ENCODE measurements around the gene IFRD2.
A peak's percentile ranks its signal among the peaks of the same experiment; 100 is the strongest.
"Not testable (repeated sequence)": the region's sequence is repeated elsewhere in the genome, so short reads cannot be mapped to it uniquely, and the experiment has no call there.

IFRD2 gene

GRCh38 chr3:50274371-50275104, 17.7 kb downstream of the IFRD2 start:
- no peak overlapping the region for H3K4me3 ChIP-seq (ENCODE audit: low read depth in 1 of 2, low read length in 2 of 2)

GRCh38 chr3:50273689-50274065, 18.6 kb downstream of the IFRD2 start:
- peak overlapping the region in 1 of 2 donors; percentile 43 for H3K9ac ChIP-seq (ENCODE audit: low read depth in 1 of 2, low read length in 2 of 2)
- H3K4me3 ChIP-seq (ENCODE audit: low read depth in 1 of 2, low read length in 2 of 2) = peak overlapping the region in 1 of 2 donors; percentile 44
- H3K36me3 ChIP-seq (ENCODE audit: control insufficient read depth in 1 of 2, insufficient read depth in 2 of 2, low read length in 2 of 2) = peaks cover 0 to 8% of the 10 kb centered on the region in 2 donors
- no peak overlapping the region for H3K27ac ChIP-seq (ENCODE audit: low read depth, low read length)
- no peaks in the 10 kb centered on the region for H3K9me3 ChIP-seq (ENCODE audit: control insufficient read depth in 1 of 2, low read length in 2 of 2)
- peaks cover 4 to 6% of the 10 kb centered on the region in 2 donors for H3K27me3 ChIP-seq (ENCODE audit: control insufficient read depth in 1 of 2, insufficient read depth in 2 of 2, low read length in 2 of 2)
- peaks cover 31 to 50% of the 10 kb centered on the region in 2 donors for H3K4me1 ChIP-seq (ENCODE audit: control insufficient read depth in 1 of 2, insufficient read depth in 2 of 2, low read length in 2 of 2)

More at GRCh38 chr3:50274371-50275104, 17.7 kb downstream of the IFRD2 start:
- Histone ChIP-seq H3K27ac (ENCODE audit: low read depth, low read length) (no peak overlapping the region), H3K4me1 (ENCODE audit: control insufficient read depth in 1 of 2, insufficient read depth in 2 of 2, low read length in 2 of 2) (peaks cover 29 to 44% of the 10 kb centered on the region in 2 donors), H3K36me3 (ENCODE audit: control insufficient read depth in 1 of 2, insufficient read depth in 2 of 2, low read length in 2 of 2) (peaks cover 0 to 8% of the 10 kb centered on the region in 2 donors), H3K9me3 (ENCODE audit: control insufficient read depth in 1 of 2, low read length in 2 of 2) (no peaks in the 10 kb centered on the region), H3K27me3 (ENCODE audit: control insufficient read depth in 1 of 2, insufficient read depth in 2 of 2, low read length in 2 of 2) (peaks cover 4 to 6% of the 10 kb centered on the region in 2 donors), H3K9ac (ENCODE audit: low read depth in 1 of 2, low read length in 2 of 2) (peak overlapping the region in 1 of 2 donors; percentile 43)

- no peaks in the 10 kb centered on the region for H3K9me3 ChIP-seq (ENCODE audit: control insufficient read depth in 1 of 2, low read length in 2 of 2)
- peak overlapping the region; percentile 44 to 58 for H3K4me3 ChIP-seq (ENCODE audit: low read depth in 1 of 2, low read length in 2 of 2)
- peak overlapping the region; percentile 45 to 52 for H3K9ac ChIP-seq (ENCODE audit: low read depth in 1 of 2, low read length in 2 of 2)
- H3K27me3 ChIP-seq (ENCODE audit: control insufficient read depth in 1 of 2, insufficient read depth in 2 of 2, low read length in 2 of 2) = peaks cover 4 to 6% of the 10 kb centered on the region in 2 donors
- H3K4me1 ChIP-seq (ENCODE audit: control insufficient read depth in 1 of 2, insufficient read depth in 2 of 2, low read length in 2 of 2) = peaks cover 36 to 55% of the 10 kb centered on the region in 2 donors
- no peak overlapping the region for H3K27ac ChIP-seq (ENCODE audit: low read depth, low read length)
- H3K36me3 ChIP-seq (ENCODE audit: control insufficient read depth in 1 of 2, insufficient read depth in 2 of 2, low read length in 2 of 2) = peaks cover 0 to 6% of the 10 kb centered on the region in 2 donors
Observed at GRCh38 chr3:50272911-50273688, 19.1 kb downstream of the IFRD2 start.

- peaks cover 42 to 61% of the 10 kb centered on the region in 2 donors for H3K4me1 ChIP-seq (ENCODE audit: control insufficient read depth in 1 of 2, insufficient read depth in 2 of 2, low read length in 2 of 2)
- H3K9ac ChIP-seq (ENCODE audit: low read depth in 1 of 2, low read length in 2 of 2); H3K9me3 ChIP-seq (ENCODE audit: control insufficient read depth in 1 of 2, low read length in 2 of 2); H3K27me3 ChIP-seq (ENCODE audit: control insufficient read depth in 1 of 2, insufficient read depth in 2 of 2, low read length in 2 of 2); H3K36me3 ChIP-seq (ENCODE audit: control insufficient read depth in 1 of 2, insufficient read depth in 2 of 2, low read length in 2 of 2); H3K4me3 ChIP-seq (ENCODE audit: low read depth in 1 of 2, low read length in 2 of 2); H3K27ac ChIP-seq (ENCODE audit: low read depth, low read length): not testable (repeated sequence)
Observed at GRCh38 chr3:50272538-50272910, 19.7 kb downstream of the IFRD2 start.

- peak overlapping the region in 1 of 2 donors; percentile 74 for H3K4me3 ChIP-seq (ENCODE audit: low read depth in 1 of 2, low read length in 2 of 2)
- H3K27ac ChIP-seq (ENCODE audit: low read depth, low read length) = peak overlapping the region; percentile 37
- H3K4me1 ChIP-seq (ENCODE audit: control insufficient read depth in 1 of 2, insufficient read depth in 2 of 2, low read length in 2 of 2) = peaks cover 53 to 72% of the 10 kb centered on the region in 2 donors
- H3K36me3 ChIP-seq (ENCODE audit: control insufficient read depth in 1 of 2, insufficient read depth in 2 of 2, low read length in 2 of 2) = peaks cover 0 to 4% of the 10 kb centered on the region in 2 donors
- H3K9ac ChIP-seq (ENCODE audit: low read depth in 1 of 2, low read length in 2 of 2) = peak overlapping the region in 1 of 2 donors; percentile 91
- H3K27me3 ChIP-seq (ENCODE audit: control insufficient read depth in 1 of 2, insufficient read depth in 2 of 2, low read length in 2 of 2) = peaks cover 4 to 6% of the 10 kb centered on the region in 2 donors
- H3K9me3 ChIP-seq (ENCODE audit: control insufficient read depth in 1 of 2, low read length in 2 of 2) = no peaks in the 10 kb centered on the region
Observed at GRCh38 chr3:50271314-50271936, 20.8 kb downstream of the IFRD2 start.

GRCh38 chr3:50270422-50271224, 21.6 kb downstream of the IFRD2 start:
- Histone ChIP-seq H3K9ac (ENCODE audit: low read depth in 1 of 2, low read length in 2 of 2) (peak overlapping the region; percentile 91 to 96), H3K4me3 (ENCODE audit: low read depth in 1 of 2, low read length in 2 of 2) (peak overlapping the region; percentile 69 to 74), H3K4me1 (ENCODE audit: control insufficient read depth in 1 of 2, insufficient read depth in 2 of 2, low read length in 2 of 2) (peaks cover 60 to 78% of the 10 kb centered on the region in 2 donors), H3K27me3 (ENCODE audit: control insufficient read depth in 1 of 2, insufficient read depth in 2 of 2, low read length in 2 of 2) (peaks cover 4 to 6% of the 10 kb centered on the region in 2 donors), H3K36me3 (ENCODE audit: control insufficient read depth in 1 of 2, insufficient read depth in 2 of 2, low read length in 2 of 2) (peaks cover 0 to 4% of the 10 kb centered on the region in 2 donors), H3K27ac (ENCODE audit: low read depth, low read length) (peak overlapping the region; percentile 69), H3K9me3 (ENCODE audit: control insufficient read depth in 1 of 2, low read length in 2 of 2) (no peaks in the 10 kb centered on the region)

- peaks cover 67 to 84% of the 10 kb centered on the region in 2 donors for H3K4me1 ChIP-seq (ENCODE audit: control insufficient read depth in 1 of 2, insufficient read depth in 2 of 2, low read length in 2 of 2)
- peak overlapping the region; percentile 69 to 74 for H3K4me3 ChIP-seq (ENCODE audit: low read depth in 1 of 2, low read length in 2 of 2)
- peak overlapping the region; percentile 69 for H3K27ac ChIP-seq (ENCODE audit: low read depth, low read length)
- peaks cover 0 to 1% of the 10 kb centered on the region in 2 donors for H3K36me3 ChIP-seq (ENCODE audit: control insufficient read depth in 1 of 2, insufficient read depth in 2 of 2, low read length in 2 of 2)
- peak overlapping the region; percentile 91 to 96 for H3K9ac ChIP-seq (ENCODE audit: low read depth in 1 of 2, low read length in 2 of 2)
- no peaks in the 10 kb centered on the region for H3K9me3 ChIP-seq (ENCODE audit: control insufficient read depth in 1 of 2, low read length in 2 of 2)
- peaks cover 2 to 4% of the 10 kb centered on the region in 2 donors for H3K27me3 ChIP-seq (ENCODE audit: control insufficient read depth in 1 of 2, insufficient read depth in 2 of 2, low read length in 2 of 2)
Observed at GRCh38 chr3:50269977-50270413, 22.2 kb downstream of the IFRD2 start.

GRCh38 chr3:50269460-50269859, 22.8 kb downstream of the IFRD2 start:
- Histone ChIP-seq H3K9me3 (ENCODE audit: control insufficient read depth in 1 of 2, low read length in 2 of 2) (no peaks in the 10 kb centered on the region), H3K9ac (ENCODE audit: low read depth in 1 of 2, low read length in 2 of 2) (peak overlapping the region; percentile 91 to 96), H3K4me3 (ENCODE audit: low read depth in 1 of 2, low read length in 2 of 2) (peak overlapping the region; percentile 69 to 74), H3K27me3 (ENCODE audit: control insufficient read depth in 1 of 2, insufficient read depth in 2 of 2, low read length in 2 of 2) (peaks cover 0 to 2% of the 10 kb centered on the region in 2 donors), H3K4me1 (ENCODE audit: control insufficient read depth in 1 of 2, insufficient read depth in 2 of 2, low read length in 2 of 2) (peaks cover 71 to 84% of the 10 kb centered on the region in 2 donors), H3K27ac (ENCODE audit: low read depth, low read length) (peak overlapping the region; percentile 69), H3K36me3 (ENCODE audit: control insufficient read depth in 1 of 2, insufficient read depth in 2 of 2, low read length in 2 of 2) (no peaks in the 10 kb centered on the region)

- H3K36me3 ChIP-seq (ENCODE audit: control insufficient read depth in 1 of 2, insufficient read depth in 2 of 2, low read length in 2 of 2) = no peaks in the 10 kb centered on the region
- H3K9ac ChIP-seq (ENCODE audit: low read depth in 1 of 2, low read length in 2 of 2) = peak within 1 kb of the TSS; percentile 91 to 96
- peaks cover 72 to 83% of the 10 kb centered on the region in 2 donors for H3K4me1 ChIP-seq (ENCODE audit: control insufficient read depth in 1 of 2, insufficient read depth in 2 of 2, low read length in 2 of 2)
- H3K9me3 ChIP-seq (ENCODE audit: control insufficient read depth in 1 of 2, low read length in 2 of 2) = no peaks in the 10 kb centered on the region
- H3K27me3 ChIP-seq (ENCODE audit: control insufficient read depth in 1 of 2, insufficient read depth in 2 of 2, low read length in 2 of 2) = no peaks in the 10 kb centered on the region
- peak within 1 kb of the TSS; percentile 69 for H3K27ac ChIP-seq (ENCODE audit: low read depth, low read length)
- peak within 1 kb of the TSS; percentile 69 to 74 for H3K4me3 ChIP-seq (ENCODE audit: low read depth in 1 of 2, low read length in 2 of 2)
Observed at GRCh38 chr3:50268703-50269451, 23.4 kb downstream of the IFRD2 start, which contains the start of gene SEMA3B. SEMA3B (plus strand) TSS chr3:50269147; CDS start chr3:50269241, 94 bp downstream.

Data from duodenal mucosa (tissue), 2 donors.